HG03064 (cell line): ENCODE data around the gene PLEKHA1.

Experiments used
- ATAC-seq: cut with Tn5 transposase; IDR thresholded peaks from one replicate; pipeline ENCODE4 v1.9.1; 2021; ENCODE audit warnings: low read depth; ENCODE audit not compliant: unreplicated experiment

Gene PLEKHA1

GRCh38 chr10:122474131-122474818 is 99.8 kb downstream of the PLEKHA1 start:
- ATAC-seq, result no peak

GRCh38 chr10:122475100-122475499 is 100.6 kb downstream of the PLEKHA1 start:
- no peak for ATAC-seq

GRCh38 chr10:122475591-122476332 is 101.3 kb downstream of the PLEKHA1 start:
- no peak for ATAC-seq

GRCh38 chr10:122476333-122476695 is 101.8 kb downstream of the PLEKHA1 start:
- no peak for ATAC-seq

GRCh38 chr10:122477436-122477835 is 102.9 kb downstream of the PLEKHA1 start:
- ATAC-seq, result no peak

- ATAC-seq, result no peak
Measured at GRCh38 chr10:122478971-122479370, 104.5 kb downstream of the PLEKHA1 start.

GRCh38 chr10:122480146-122480833 is 105.8 kb downstream of the PLEKHA1 start:
- no peak for ATAC-seq

- no peak for ATAC-seq
Measured at GRCh38 chr10:122481296-122482056, 107.0 kb downstream of the PLEKHA1 start.
